Gastrocnemius medialis (tissue), 4 donors: ENCODE data around the gene PPP1R16B. TPM values are rescaled to one million over a fixed set of nuclear protein-coding genes. Genes with fewer than 3 reads are reported as not detected.

Source experiments
- ATAC-seq, 2 donors: fragments of 150-250 bp; one replicate each; pipeline ENCODE4 v1.9.1; 2016
- DNase-seq, 2 donors: peaks; one replicate each; pipeline ENCODE4 v3.0.0-alpha.2; 2019
- H3K27ac ChIP-seq, 4 donors: fragments of 200-600 bp; sonication (generic); 1 replicate in 1 of 4; 2 replicates in 3 of 4; pipeline ENCODE4 v1.5.1; 2016 to 2018; ENCODE audit warnings: mild to moderate bottlenecking in 2 of 4, moderate library complexity in 1 of 4
- H3K27me3 ChIP-seq, 3 donors: fragments of 200-600 bp; sonication (generic) in 2 of 3; 1 replicate in 1 of 3; 2 replicates in 2 of 3; pipeline versions ENCODE4 v1.5.1 to v1.6.0; 2016 to 2019; ENCODE audit warnings: mild to moderate bottlenecking in 1 of 3, moderate library complexity in 1 of 3
- H3K36me3 ChIP-seq, 2 donors: fragments of 200-600 bp; sonication (generic) in 1 of 2; one replicate each; pipeline ENCODE4 v1.5.1; 2017 to 2018
- H3K4me1 ChIP-seq, 2 donors: fragments of 200-600 bp; sonication (generic) in 1 of 2; one replicate each; pipeline ENCODE4 v1.5.1; 2016 to 2017; ENCODE audit warnings: mild to moderate bottlenecking in 2 of 2
- H3K4me3 ChIP-seq, 4 donors: fragments of 200-600 bp; sonication (generic) in 3 of 4; 1 replicate in 1 of 4; 2 replicates in 3 of 4; pipeline ENCODE4 v1.5.1; 2016 to 2019; ENCODE audit warnings: mild to moderate bottlenecking in 2 of 4
- H3K9me3 ChIP-seq, 3 donors: fragments of 200-600 bp; sonication (generic) in 2 of 3; 1 replicate in 1 of 3; 2 replicates in 2 of 3; pipeline ENCODE4 v1.5.1; 2016 to 2019
- CTCF ChIP-seq, 5 experiments: fragments of 450-650 bp in 3 of 5; fragments of 200-600 bp in 2 of 5; sonication (generic) in 2 of 5; IDR thresholded peaks in 4 of 5; conservative IDR thresholded peaks in 1 of 5; 1 replicate in 4 of 5; 2 replicates in 1 of 5; pipeline ENCODE4 v1.5.1; 2016 to 2019; ENCODE audit warnings: antibody characterized with exemption in 5 of 5, mild to moderate bottlenecking in 3 of 5, moderate library complexity in 3 of 5
- POLR2A ChIP-seq, 2 donors: fragments of 450-650 bp; IDR thresholded peaks; one replicate each; pipeline ENCODE4 v1.6.1; 2017; ENCODE audit warnings: antibody characterized with exemption in 2 of 2, mild to moderate bottlenecking in 2 of 2, moderate library complexity in 2 of 2
- in situ Hi-C, 4 donors: fragments of 200-750 bp; cut with MboI; loops; one replicate each; pipeline versions ENCODE4 v1.15.0 to v1.8.0; 2017; ENCODE audit warnings: low sequenced_read_pairs in 4 of 4
- intact Hi-C: fragments of 100-400 bp; cut with DNase I; formaldehyde crosslinking; loops from one replicate; pipeline ENCODE4 v1.15.1; 2023; ENCODE audit warnings: low total_unique reads
- total RNA-seq, 4 donors: library from RNA; depleted of rRNA; stranded (reverse); fragments of >200 nt; gene quantifications; one replicate each; pipeline versions ENCODE4 v1.1.0 to v1.2.3, GENCODE V29; 2016

PPP1R16B gene
- total RNA-seq, 4 donors from 2014 or later = 0.16 to 2.4 (median 0.59) TPM

- ATAC-seq = no peak
- in situ Hi-C loops = no loop called here
- TF ChIP-seq CTCF (IDR thresholded peaks at IDR 0.05 in 4 of 5, conservative IDR thresholded peaks at IDR 0.05 in 1 of 5) = no peak
- no peak for TF ChIP-seq POLR2A (IDR thresholded peaks at IDR 0.05)
- no peaks in the 10 kb centered on the region for H3K9me3 ChIP-seq
- peaks cover 10 to 14% of the 10 kb centered on the region in 2 donors for H3K4me1 ChIP-seq
- H3K27me3 ChIP-seq = peaks cover 27 to 33% (median 30%) of the 10 kb centered on the region in 3 donors
- no peaks in the 10 kb centered on the region for H3K36me3 ChIP-seq
- H3K27ac ChIP-seq = peak overlapping the region in 3 of 4 donors; percentile 69 to 73 (median 72)
- intact Hi-C loops = no loop called here
- H3K4me3 ChIP-seq = no peak overlapping the region
- no peak for DNase-seq
Observed at GRCh38 chr20:38804221-38804620, 1.3 kb upstream of the PPP1R16B start.

GRCh38 chr20:38804682-38805501, 605 bp upstream of the PPP1R16B start:
- DNase-seq = peak in 1 of 2 donors; percentile 16
- Histone ChIP-seq H3K36me3 (no peaks in the 10 kb centered on the region), H3K27ac (peak overlapping the region; percentile 52 to 73 (median 70)), H3K4me3 (peak overlapping the region; percentile 58 to 65 (median 63)), H3K4me1 (peaks cover 10 to 14% of the 10 kb centered on the region in 2 donors), H3K9me3 (no peaks in the 10 kb centered on the region), H3K27me3 (peaks cover 27 to 34% (median 30%) of the 10 kb centered on the region in 3 donors)
- intact Hi-C loops (no loop called here), in situ Hi-C loops (no loop called here)
- ATAC-seq = no peak
- no peak for TF ChIP-seq POLR2A (IDR thresholded peaks at IDR 0.05)
- TF ChIP-seq CTCF (IDR thresholded peaks at IDR 0.05 in 4 of 5, conservative IDR thresholded peaks at IDR 0.05 in 1 of 5) = no peak

- Histone ChIP-seq H3K27me3 (peaks cover 27 to 34% (median 30%) of the 10 kb centered on the region in 3 donors), H3K27ac (peak overlapping the region; percentile 52 to 73 (median 70)), H3K4me1 (peaks cover 10 to 14% of the 10 kb centered on the region in 2 donors), H3K4me3 (peak overlapping the region; percentile 58 to 65 (median 63)), H3K36me3 (no peaks in the 10 kb centered on the region), H3K9me3 (no peaks in the 10 kb centered on the region)
- no peak for ATAC-seq
- TF ChIP-seq CTCF (IDR thresholded peaks at IDR 0.05 in 4 of 5, conservative IDR thresholded peaks at IDR 0.05 in 1 of 5) (peak in 1 of 5 experiments; percentile 10), POLR2A (IDR thresholded peaks at IDR 0.05) (no peak)
- in situ Hi-C loops (no loop called here), intact Hi-C loops (no loop called here)
- DNase-seq = no peak
Observed at GRCh38 chr20:38805958-38806854, 709 bp downstream of the PPP1R16B start.

- TF ChIP-seq CTCF (IDR thresholded peaks at IDR 0.05 in 4 of 5, conservative IDR thresholded peaks at IDR 0.05 in 1 of 5) (no peak), POLR2A (IDR thresholded peaks at IDR 0.05) (no peak)
- Histone ChIP-seq H3K4me1 (peaks cover 10 to 14% of the 10 kb centered on the region in 2 donors), H3K27ac (peak overlapping the region in 2 of 4 donors; percentile 72 to 73), H3K9me3 (no peaks in the 10 kb centered on the region), H3K27me3 (peaks cover 27 to 34% (median 30%) of the 10 kb centered on the region in 3 donors), H3K36me3 (no peaks in the 10 kb centered on the region), H3K4me3 (peak overlapping the region; percentile 58 to 65 (median 63))
- in situ Hi-C loops = no loop called here
- intact Hi-C loops = no loop called here
- ATAC-seq (no peak), DNase-seq (no peak)
Observed at GRCh38 chr20:38806855-38807655, 1.6 kb downstream of the PPP1R16B start.
